H1 (cell line): ENCODE measurements around the gene COL26A1. TPM values are rescaled to one million over a fixed set of nuclear protein-coding genes. Genes with fewer than 3 reads are reported as not detected.

ENCODE experiments used
- CTCF ChIA-PET: fragments of 300-600 bp; sonication (Branson Sonifier 250); formaldehyde crosslinking; loops from one replicate; lab custom pipeline; 2021; ENCODE audit not compliant: partially characterized antibody; lab: Charles Lee
- POLR2A ChIA-PET: fragments of 300-600 bp; sonication (Branson Sonifier 250); formaldehyde crosslinking; loops from one replicate; lab custom pipeline; 2021; ENCODE audit warnings: inconsistent platforms; ENCODE audit not compliant: partially characterized antibody; lab: Charles Lee
- DNase-seq, 2 experiments: peaks; one replicate each; pipeline versions ENCODE4 v3.0.0 to v3.0.0-alpha.2; 2010 to 2022; ENCODE audit warnings: low spot score in 2 of 2, low read depth in 1 of 2, mixed read lengths in 1 of 2
- FAIRE-seq: peaks from 2 replicates; lab custom pipeline; 2011; peaks lifted over from hg19 to GRCh38; lab: Jason Lieb, UNC
- H2AFZ ChIP-seq: 2 replicates; pipeline ENCODE4 v1.8.1; 2012; ENCODE audit warnings: low read length, inconsistent platforms
- H2AK5ac ChIP-seq: 2 replicates; pipeline ENCODE4 v1.6.1; 2013; ENCODE audit warnings: low read depth, low read length
- H2BK120ac ChIP-seq: replicated peaks from 2 replicates; pipeline ENCODE3; 2013; ENCODE audit warnings: low read depth, low read length, inconsistent platforms
- H2BK12ac ChIP-seq: 2 replicates; pipeline ENCODE4 v1.6.1; 2013; ENCODE audit warnings: low read depth, low read length
- H2BK15ac ChIP-seq: 2 replicates; pipeline ENCODE4 v1.6.1; 2013; ENCODE audit warnings: low read length
- H2BK20ac ChIP-seq: 2 replicates; pipeline ENCODE4 v1.6.1; 2013; ENCODE audit warnings: low read length
- H2BK5ac ChIP-seq: 2 replicates; pipeline ENCODE4 v1.6.1; 2013; ENCODE audit warnings: low read depth, low read length
- H3K14ac ChIP-seq: 2 replicates; pipeline ENCODE4 v1.6.1; 2013; ENCODE audit warnings: inconsistent platforms; ENCODE audit not compliant: insufficient read length
- H3K18ac ChIP-seq: 2 replicates; pipeline ENCODE4 v1.6.1; 2013; ENCODE audit warnings: low read length; ENCODE audit errors: extremely low read depth
- H3K23ac ChIP-seq: 2 replicates; pipeline ENCODE4 v1.6.1; 2013; ENCODE audit warnings: inconsistent platforms; ENCODE audit not compliant: insufficient read length
- H3K23me2 ChIP-seq: 2 replicates; pipeline ENCODE4 v1.6.1; 2013; ENCODE audit warnings: low read depth, low read length
- H3K27ac ChIP-seq: 2 replicates; pipeline ENCODE4 v1.6.1; 2011; ENCODE audit warnings: low read depth, low read length, inconsistent platforms
- H3K27me3 ChIP-seq, 4 experiments: replicated peaks in 1 of 4; 1 replicate in 1 of 4; 2 replicates in 3 of 4; pipeline versions ENCODE4 v1.6.1 to v1.8.1; 2011 to 2013; ENCODE audit warnings: low read length in 3 of 4, mild to moderate bottlenecking in 3 of 4, inconsistent platforms in 2 of 4, mixed read lengths in 2 of 4, moderate library complexity in 1 of 4; ENCODE audit not compliant: control insufficient read depth in 3 of 4, insufficient read depth in 3 of 4; ENCODE audit errors: extremely low read depth in 1 of 4
- H3K36me3 ChIP-seq, 4 experiments: 2 replicates each; pipeline versions ENCODE4 v1.6.1 to v1.8.1; 2011 to 2013; ENCODE audit warnings: mild to moderate bottlenecking in 4 of 4, low read length in 3 of 4, moderate library complexity in 2 of 4, control low read depth in 1 of 4, inconsistent platforms in 1 of 4; ENCODE audit not compliant: insufficient read depth in 4 of 4, control insufficient read depth in 2 of 4
- H3K4ac ChIP-seq: replicated peaks from 2 replicates; pipeline ENCODE3; 2013; ENCODE audit warnings: low read length, low read depth, mixed read lengths, inconsistent platforms; ENCODE audit not compliant: insufficient read length
- H3K4me1 ChIP-seq, 4 experiments: replicated peaks in 1 of 4; 1 replicate in 1 of 4; 2 replicates in 3 of 4; pipeline versions ENCODE4 v1.6.1 to v1.8.1; 2011 to 2013; ENCODE audit warnings: low read length in 3 of 4, inconsistent platforms in 2 of 4, mixed read lengths in 1 of 4; ENCODE audit not compliant: insufficient read depth in 4 of 4, control insufficient read depth in 3 of 4
- H3K4me2 ChIP-seq, 2 experiments: 2 replicates each; pipeline versions ENCODE4 v1.6.1 to v1.8.1; 2011 to 2013; ENCODE audit warnings: low read depth in 2 of 2, low read length in 2 of 2, control low read depth in 1 of 2, inconsistent platforms in 1 of 2, mild to moderate bottlenecking in 1 of 2; ENCODE audit not compliant: insufficient read depth in 1 of 2
- H3K4me3 ChIP-seq, 4 experiments: fragments of 200-600, 300-600 bp in 1 of 4; sonication (generic), shearing (Covaris generic), sonication (Bioruptor Twin) in 1 of 4; 2 replicates each; pipeline versions ENCODE4 v1.5.1 to v1.8.1; 2011 to 2016; ENCODE audit warnings: low read length in 4 of 4, low read depth in 3 of 4, control low read depth in 2 of 4, inconsistent platforms in 2 of 4, mild to moderate bottlenecking in 2 of 4, mixed read lengths in 1 of 4, moderate library complexity in 1 of 4; ENCODE audit not compliant: insufficient read depth in 2 of 4; ENCODE audit errors: extremely low read depth in 1 of 4
- H3K56ac ChIP-seq: replicated peaks from 2 replicates; pipeline ENCODE3; 2013; ENCODE audit warnings: low read depth, mild to moderate bottlenecking, mixed read lengths, low read length, inconsistent platforms; ENCODE audit not compliant: insufficient read length
- H3K79me1 ChIP-seq: 2 replicates; pipeline ENCODE4 v1.6.1; 2013; ENCODE audit warnings: low read depth, low read length, control low read depth
- H3K79me2 ChIP-seq, 2 experiments: 2 replicates each; pipeline versions ENCODE4 v1.6.1 to v1.8.1; 2012 to 2013; ENCODE audit warnings: low read length in 2 of 2, mild to moderate bottlenecking in 2 of 2, inconsistent platforms in 1 of 2; ENCODE audit not compliant: insufficient read depth in 2 of 2, control insufficient read depth in 1 of 2
- H3K9ac ChIP-seq, 4 experiments: replicated peaks in 1 of 4; 1 replicate in 1 of 4; 2 replicates in 3 of 4; pipeline versions ENCODE4 v1.6.1 to v1.8.1; 2011 to 2013; ENCODE audit warnings: low read depth in 3 of 4, low read length in 3 of 4, control low read depth in 2 of 4, mild to moderate bottlenecking in 2 of 4, moderate library complexity in 2 of 4, inconsistent platforms in 1 of 4; ENCODE audit errors: extremely low read depth in 1 of 4
- H3K9me3 ChIP-seq, 2 experiments: 2 replicates each; pipeline versions ENCODE4 v1.6.1 to v1.8.1; 2012 to 2013; ENCODE audit warnings: mild to moderate bottlenecking in 2 of 2, moderate library complexity in 2 of 2, control low read depth in 1 of 2, inconsistent platforms in 1 of 2, low read depth in 1 of 2, low read length in 1 of 2, mixed read lengths in 1 of 2; ENCODE audit not compliant: insufficient read depth in 2 of 2
- H4K20me1 ChIP-seq, 2 experiments: replicated peaks in 1 of 2; 2 replicates each; pipeline versions ENCODE3 to v1.8.1; 2011 to 2013; ENCODE audit warnings: inconsistent platforms in 2 of 2, low read length in 2 of 2, mild to moderate bottlenecking in 1 of 2; ENCODE audit not compliant: insufficient read depth in 2 of 2, control insufficient read depth in 1 of 2
- H4K5ac ChIP-seq: 2 replicates; pipeline ENCODE4 v1.6.1; 2013; ENCODE audit warnings: low read length, low read depth, mixed read lengths, inconsistent platforms; ENCODE audit not compliant: insufficient read length
- H4K8ac ChIP-seq: 2 replicates; pipeline ENCODE4 v1.8.0; 2013; ENCODE audit warnings: mild to moderate bottlenecking, moderate library complexity, low read length, inconsistent platforms; ENCODE audit not compliant: insufficient read depth; ENCODE audit errors: extremely low read depth
- H4K91ac ChIP-seq: replicated peaks from 2 replicates; pipeline ENCODE3; 2013; ENCODE audit warnings: low read length, mixed read lengths, inconsistent platforms; ENCODE audit not compliant: insufficient read length
- ATF3 ChIP-seq: IDR thresholded peaks from 2 replicates; pipeline ENCODE4 v1.6.1; 2011; ENCODE audit warnings: low read depth, mild to moderate bottlenecking, low read length; ENCODE audit not compliant: insufficient read depth
- BACH1 ChIP-seq: IDR thresholded peaks from 2 replicates; pipeline ENCODE4 v1.6.1; 2012; ENCODE audit warnings: low read length, improper control_type of control experiment
- BRCA1 ChIP-seq: IDR thresholded peaks from 2 replicates; pipeline ENCODE4 v1.6.1; 2012; ENCODE audit warnings: low read depth, low read length, improper control_type of control experiment
- CEBPB ChIP-seq: IDR thresholded peaks from 2 replicates; pipeline ENCODE4 v1.6.1; 2012; ENCODE audit warnings: low read depth, low read length
- HDAC6 ChIP-seq: IDR thresholded peaks from one replicate; pipeline ENCODE4 v1.7.1; 2012; ENCODE audit warnings: low read depth, mild to moderate bottlenecking, inconsistent platforms, low read length, moderate library complexity
- KDM1A ChIP-seq: fragments of 200-600, 300-600 bp; sonication (generic); IDR thresholded peaks from 2 replicates; pipeline ENCODE4 v1.7.1; 2016; ENCODE audit warnings: mild to moderate bottlenecking, low read length, borderline replicate concordance
- KDM5A ChIP-seq: fragments of 200-600 bp; IDR thresholded peaks from 2 replicates; pipeline ENCODE4 v1.7.1; 2012; ENCODE audit warnings: mild to moderate bottlenecking, low read length, inconsistent platforms, mixed read lengths
- SIN3A ChIP-seq, 2 experiments: IDR thresholded peaks in 1 of 2; conservative IDR thresholded peaks in 1 of 2; 2 replicates each; pipeline ENCODE4 v1.6.1; 2011 to 2012; ENCODE audit warnings: low read length in 2 of 2, improper control_type of control experiment in 1 of 2, low read depth in 1 of 2, mild to moderate bottlenecking in 1 of 2
- SP4 ChIP-seq: IDR thresholded peaks from 2 replicates; pipeline ENCODE4 v1.6.1; 2012; ENCODE audit warnings: low read length, inconsistent platforms
- TAF7 ChIP-seq: optimal IDR thresholded peaks from 2 replicates; pipeline ENCODE3; 2011; ENCODE audit warnings: low read depth, mild to moderate bottlenecking, inconsistent platforms, low read length, moderate library complexity, borderline replicate concordance
- TCF12 ChIP-seq: IDR thresholded peaks from 2 replicates; pipeline ENCODE4 v1.6.1; 2011; ENCODE audit warnings: low read depth, mild to moderate bottlenecking, low read length
- WGBS, 2 experiments: shearing (Covaris generic) in 1 of 2; methylation state at CpG; one replicate each; pipeline versions ENCODE4 v1.1.6 to v1.1.7; 2013 to 2015; ENCODE audit warnings: low lambda C conversion rate in 2 of 2, mixed read lengths in 2 of 2, inconsistent platforms in 1 of 2, low coverage in 1 of 2, missing lambda C conversion rate in 1 of 2; ENCODE audit not compliant: insufficient replicate concordance in 2 of 2, insufficient coverage in 1 of 2, insufficient read length in 1 of 2; ENCODE audit errors: extremely low coverage in 1 of 2, missing lambda C conversion rate in 1 of 2; 5-methylcytosine and 5-hydroxymethylcytosine counted together
- polyA plus RNA-seq, 7 experiments: library from polyadenylated mRNA; depleted of rRNA in 3 of 7; stranded (reverse) in 5 of 7; unstranded in 2 of 7; fragments of >200 nt in 5 of 7; fragments of 200-250 nt in 2 of 7; gene quantifications; 1 replicate in 5 of 7; 2 replicates in 1 of 7; 4 replicates in 1 of 7; pipeline versions ENCODE4 v1.2.1 to v1.2.3, GENCODE V29; 2011 to 2013; ENCODE audit warnings: missing spikeins in 2 of 7, mixed read lengths in 2 of 7
- total RNA-seq: library from RNA; stranded (reverse); fragmentation: NEBNext Ultra II Directional; extraction: Animal tissue kit (Norgen Biotek cat#: 25700); gene quantifications from 2 replicates; pipeline ENCODE4 v1.2.1, GENCODE V29; 2021

COL26A1 gene
- total and polyA plus RNA-seq, 2 of the 8 experiments (the other 6 are each of a cell fraction or from before 2014, with no cell fraction given) = 51.1 to 68.8 TPM

- Histone ChIP-seq H3K9ac (no peak overlapping the region), H2AFZ (no peak overlapping the region), H3K18ac (no peak overlapping the region), H2AK5ac (no peak overlapping the region), H3K79me2 (no peaks in the 10 kb centered on the region), H3K9me3 (no peaks in the 10 kb centered on the region), H4K8ac (no peak overlapping the region), H3K4me3 (no peak overlapping the region), H3K27ac (no peak overlapping the region), H2BK20ac (0 out of 2 replicates have a peak overlapping the region, but pooled peaks have one; percentile 61), H3K56ac (no peak overlapping the region), H3K36me3 (no peaks in the 10 kb centered on the region), H3K27me3 (no peaks in the 10 kb centered on the region), H3K79me1 (no peaks in the 10 kb centered on the region), H4K91ac (no peak overlapping the region), H2BK5ac (no peak overlapping the region), H3K4me1 (peaks cover 0 to 6% (median 4%) of the 10 kb centered on the region in 4 experiments; a peak in 5 of 7 replicates), H3K23ac (no peak overlapping the region), H4K5ac (no peak overlapping the region), H3K4me2 (no peak overlapping the region), H2BK15ac (0 out of 2 replicates have a peak overlapping the region, but pooled peaks have one; percentile 18), H3K4ac (no peak overlapping the region), H2BK120ac (no peak overlapping the region), H4K20me1 (no peaks in the 10 kb centered on the region), H2BK12ac (no peak overlapping the region; the same call in 1 of the 2 replicates), H3K14ac (no peak overlapping the region), H3K23me2 (no peaks in the 10 kb centered on the region; the same call in 1 of the 2 replicates)
- CTCF ChIA-PET = interaction anchor here (0.8 to 4.3 kb wide), 7 partner anchors 10 to 674 kb away, joined by 3 to 26 read pairs (median 3); no protein-coding TSS in a partner anchor
- DNase-seq = no peak
- POLR2A ChIA-PET = interaction anchor here (1.9 kb wide), 1 partner anchor 23 kb away, joined by 7 read pairs; no protein-coding TSS in a partner anchor
- FAIRE-seq = no peak
- WGBS, 2 experiments = 93% methylated on average over 6 of the region's 6 CpGs; no CpG with 5 or more reads in 1 of the 2 experiments
- TF ChIP-seq ATF3 (no peak), BRCA1 (no peak), CEBPB (no peak), BACH1 (no peak), TAF7 (no peak), SIN3A (conservative IDR thresholded peaks at IDR 0.05 in 1 of 2, IDR thresholded peaks at IDR 0.05 in 1 of 2; ENCODE audit: low read depth in 1 of 2, low read length in 2 of 2) (no peak), TCF12 (no peak), SP4 (no peak), KDM1A (no peak), HDAC6 (no peak), KDM5A (no peak)
Measured at GRCh38 chr7:101597941-101598340, 235.3 kb downstream of the COL26A1 start.
